ENCODE measurements around the gene RIOK2. TPM values are rescaled to one million over a fixed set of nuclear protein-coding genes. Genes with fewer than 3 reads are reported as not detected.

Gene RIOK2
- total RNA-seq, result 21.1 TPM
- long read RNA-seq, transcript RIOK2-201 (10 exons, 3,922 nt), result major isoform, 39 of 40 reads
- long read RNA-seq, partial matches to known transcripts, result 1 of 40 reads
- long read RNA-seq, other reads (novel, unspliced or antisense), result 0 of 40 reads

GRCh38 chr5:97183100-97183929, at the start of gene RIOK2:
TSS of gene RIOK2 (minus strand) at chr5:97183247. CDS start at chr5:97183191, 56 bp downstream.
- peaks cover 18% of the 10 kb centered on the region for H3K36me3 ChIP-seq
- peak within 1 kb of the TSS; percentile 95 for H3K4me3 ChIP-seq
- DNase-seq, result peak; percentile 93
- peaks cover 33% of the 10 kb centered on the region for H3K4me1 ChIP-seq
- H3K27me3 ChIP-seq (ENCODE audit: low read depth), result no peaks in the 10 kb centered on the region
- no peak for TF ChIP-seq CTCF (IDR thresholded peaks at IDR 0.05; ENCODE audit: borderline replicate concordance)
- no peaks in the 10 kb centered on the region for H3K9me3 ChIP-seq (replicated peaks)
- peak within 1 kb of the TSS; percentile 98 for H3K27ac ChIP-seq (replicated peaks)
- intact Hi-C loops (cut with micrococcal nuclease), result no loop called here

- peaks cover 14% of the 10 kb centered on the region for H3K9me3 ChIP-seq (replicated peaks)
- no peak overlapping the region for H3K4me3 ChIP-seq
- TF ChIP-seq CTCF (IDR thresholded peaks at IDR 0.05; ENCODE audit: borderline replicate concordance), result peak; percentile 85
- intact Hi-C loops (cut with micrococcal nuclease), result loop anchor here (10.0 kb wide), 2 partner anchors 304 to 1594 kb away; no protein-coding TSS in a partner anchor
- H3K4me1 ChIP-seq, result peaks cover 16% of the 10 kb centered on the region
- H3K27me3 ChIP-seq (ENCODE audit: low read depth), result no peaks in the 10 kb centered on the region
- H3K36me3 ChIP-seq, result no peaks in the 10 kb centered on the region
- no peak for DNase-seq
- H3K27ac ChIP-seq (replicated peaks), result no peak overlapping the region
Observed at GRCh38 chr5:97231025-97231636, 48.1 kb upstream of the RIOK2 start.

- intact Hi-C loops (cut with micrococcal nuclease), result loop anchor here (10.0 kb wide), 2 partner anchors 305 to 1595 kb away; no protein-coding TSS in a partner anchor
Observed at GRCh38 chr5:97229688-97230285, 46.7 kb upstream of the RIOK2 start.

GRCh38 chr5:97229196-97229595, 46.1 kb upstream of the RIOK2 start:
- Histone ChIP-seq H3K9me3 (replicated peaks) (no peaks in the 10 kb centered on the region), H3K27ac (replicated peaks) (no peak overlapping the region), H3K4me1 (peaks cover 16% of the 10 kb centered on the region), H3K27me3 (ENCODE audit: low read depth) (no peaks in the 10 kb centered on the region), H3K4me3 (no peak overlapping the region), H3K36me3 (no peaks in the 10 kb centered on the region)
- intact Hi-C loops (cut with micrococcal nuclease), result no loop called here
- DNase-seq, result no peak
- no peak for TF ChIP-seq CTCF (IDR thresholded peaks at IDR 0.05; ENCODE audit: borderline replicate concordance)

More at GRCh38 chr5:97229688-97230285, 46.7 kb upstream of the RIOK2 start:
- no peak for DNase-seq
- H3K4me1 ChIP-seq, result peaks cover 16% of the 10 kb centered on the region
- TF ChIP-seq CTCF (IDR thresholded peaks at IDR 0.05; ENCODE audit: borderline replicate concordance), result no peak
- peak overlapping the region; percentile 3 for H3K4me3 ChIP-seq
- H3K27ac ChIP-seq (replicated peaks), result no peak overlapping the region
- H3K9me3 ChIP-seq (replicated peaks), result peaks cover 5% of the 10 kb centered on the region
- no peaks in the 10 kb centered on the region for H3K36me3 ChIP-seq
- H3K27me3 ChIP-seq (ENCODE audit: low read depth), result no peaks in the 10 kb centered on the region

DNA sequence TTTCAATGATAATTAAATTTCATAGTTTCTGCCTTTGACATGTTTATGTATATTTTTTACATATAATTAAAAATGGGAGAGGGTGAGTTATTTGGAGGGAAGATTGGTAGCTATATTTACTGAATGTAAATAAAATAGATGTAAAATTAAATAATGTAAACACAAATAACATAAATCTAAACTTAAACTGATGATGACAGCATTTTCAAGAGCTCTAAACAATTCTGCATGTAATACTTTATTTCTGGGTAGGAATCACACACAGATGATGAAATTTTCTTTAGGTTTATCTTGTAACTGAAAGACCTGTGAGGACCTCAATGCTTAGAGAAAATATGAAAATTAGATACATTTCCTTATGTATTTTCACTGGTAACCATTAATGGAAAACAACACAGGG, 42.2 kb upstream of the RIOK2 start:
- Histone ChIP-seq H3K27me3 (ENCODE audit: low read depth) (no peaks in the 10 kb centered on the region), H3K4me3 (no peak overlapping the region), H3K9me3 (replicated peaks) (no peaks in the 10 kb centered on the region), H3K36me3 (no peaks in the 10 kb centered on the region), H3K27ac (replicated peaks) (no peak overlapping the region), H3K4me1 (peaks cover 8% of the 10 kb centered on the region)
- DNase-seq, result no peak
- intact Hi-C loops (cut with micrococcal nuclease), result no loop called here
- no peak for TF ChIP-seq CTCF (IDR thresholded peaks at IDR 0.05; ENCODE audit: borderline replicate concordance)

Data from left ventricle myocardium inferior (tissue), 1 donor.